Left ventricle myocardium inferior (tissue), 1 donor: ENCODE measurements around the gene RNF227. TPM values are rescaled to one million over a fixed set of nuclear protein-coding genes. Genes with fewer than 3 reads are reported as not detected.
"Not testable (repeated sequence)": the region's sequence is repeated elsewhere in the genome, so short reads cannot be mapped to it uniquely, and the experiment has no call there.

Experiments
- DNase-seq: peaks from one replicate; pipeline ENCODE4 v3.0.0-alpha.2; 2020
- H3K27ac ChIP-seq: fragments of 200-600 bp; replicated peaks from 2 replicates; pipeline ENCODE4 v1.8.0; 2021
- H3K27me3 ChIP-seq: fragments of 200-600 bp; 2 replicates; pipeline ENCODE4 v1.8.0; 2021; ENCODE audit warnings: low read depth
- H3K36me3 ChIP-seq: fragments of 200-600 bp; 2 replicates; pipeline ENCODE4 v1.8.0; 2021
- H3K4me1 ChIP-seq: fragments of 200-600 bp; 2 replicates; pipeline ENCODE4 v1.8.0; 2021
- H3K4me3 ChIP-seq: fragments of 200-600 bp; 2 replicates; pipeline ENCODE4 v1.8.0; 2021; ENCODE audit warnings: mild to moderate bottlenecking, moderate library complexity
- H3K9me3 ChIP-seq: fragments of 200-600 bp; replicated peaks from 2 replicates; pipeline ENCODE4 v1.8.0; 2021
- intact Hi-C: fragments of 100-400 bp; cut with micrococcal nuclease; formaldehyde crosslinking; loops from one replicate; pipeline ENCODE4 v1.11.0; 2022
- total RNA-seq: library from RNA; stranded (reverse); fragmentation: NEBNext Ultra II Directional; extraction: Animal tissue kit (Norgen Biotek cat#: 25700); gene quantifications from one replicate; pipeline ENCODE4 v1.2.1, GENCODE V29; 2021
- TF ChIP-seq, protein P1 (sequence below): fragments of 200-600 bp; IDR thresholded peaks from 2 replicates; pipeline ENCODE4 v1.8.0; 2021; ENCODE audit warnings: antibody characterized with exemption, mild to moderate bottlenecking, borderline replicate concordance
- donor health status: DM: no; HTN: yes; CAD: no; lungs with severe emphysema.

The RNF227 gene
- total RNA-seq, 1 donor from 2014 or later: 1.0 TPM

DNA sequence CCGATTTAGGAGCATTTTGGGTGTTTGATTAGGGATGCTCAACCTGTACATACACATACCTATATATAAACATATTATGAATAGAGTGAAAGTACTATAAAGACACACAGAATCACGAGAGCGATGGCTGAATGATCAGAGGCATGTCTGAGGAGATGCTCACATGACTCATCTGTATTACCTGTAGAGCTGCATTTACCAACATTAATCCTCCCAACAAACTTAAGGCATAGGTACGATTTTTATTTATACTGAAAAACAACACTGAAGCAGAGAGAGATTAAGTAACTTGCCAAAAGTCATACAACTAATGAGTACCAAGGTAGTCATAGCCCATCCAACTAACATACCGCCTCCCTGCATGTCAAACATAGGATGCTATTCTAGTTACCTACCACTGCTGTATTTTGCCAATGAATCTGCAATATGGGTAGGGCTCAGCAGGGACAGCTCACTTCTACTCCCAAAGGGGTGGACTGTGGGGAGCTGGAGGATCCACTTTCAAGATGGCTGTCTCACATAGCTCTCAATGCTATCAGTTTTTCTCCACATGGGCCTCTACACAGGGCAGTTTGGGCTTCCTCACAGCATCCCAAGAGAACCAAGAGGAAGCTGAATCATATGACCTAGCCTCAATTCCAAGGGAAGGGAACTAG is 51.0 kb downstream of the RNF227 start:
- Histone ChIP-seq H3K4me3 (no peak overlapping the region), H3K27me3 (no peaks in the 10 kb centered on the region), H3K36me3 (peaks cover 31% of the 10 kb centered on the region), H3K27ac (no peak overlapping the region), H3K4me1 (no peaks in the 10 kb centered on the region), H3K9me3 (peaks cover 3% of the 10 kb centered on the region)
- TF ChIP-seq, protein P1, sequence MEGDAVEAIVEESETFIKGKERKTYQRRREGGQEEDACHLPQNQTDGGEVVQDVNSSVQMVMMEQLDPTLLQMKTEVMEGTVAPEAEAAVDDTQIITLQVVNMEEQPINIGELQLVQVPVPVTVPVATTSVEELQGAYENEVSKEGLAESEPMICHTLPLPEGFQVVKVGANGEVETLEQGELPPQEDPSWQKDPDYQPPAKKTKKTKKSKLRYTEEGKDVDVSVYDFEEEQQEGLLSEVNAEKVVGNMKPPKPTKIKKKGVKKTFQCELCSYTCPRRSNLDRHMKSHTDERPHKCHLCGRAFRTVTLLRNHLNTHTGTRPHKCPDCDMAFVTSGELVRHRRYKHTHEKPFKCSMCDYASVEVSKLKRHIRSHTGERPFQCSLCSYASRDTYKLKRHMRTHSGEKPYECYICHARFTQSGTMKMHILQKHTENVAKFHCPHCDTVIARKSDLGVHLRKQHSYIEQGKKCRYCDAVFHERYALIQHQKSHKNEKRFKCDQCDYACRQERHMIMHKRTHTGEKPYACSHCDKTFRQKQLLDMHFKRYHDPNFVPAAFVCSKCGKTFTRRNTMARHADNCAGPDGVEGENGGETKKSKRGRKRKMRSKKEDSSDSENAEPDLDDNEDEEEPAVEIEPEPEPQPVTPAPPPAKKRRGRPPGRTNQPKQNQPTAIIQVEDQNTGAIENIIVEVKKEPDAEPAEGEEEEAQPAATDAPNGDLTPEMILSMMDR: no peak
- no peak for DNase-seq
- intact Hi-C loops: loop anchor here (5.0 to 10.0 kb wide), 2 partner anchors 32 to 120 kb away; no protein-coding TSS in a partner anchor

DNA sequence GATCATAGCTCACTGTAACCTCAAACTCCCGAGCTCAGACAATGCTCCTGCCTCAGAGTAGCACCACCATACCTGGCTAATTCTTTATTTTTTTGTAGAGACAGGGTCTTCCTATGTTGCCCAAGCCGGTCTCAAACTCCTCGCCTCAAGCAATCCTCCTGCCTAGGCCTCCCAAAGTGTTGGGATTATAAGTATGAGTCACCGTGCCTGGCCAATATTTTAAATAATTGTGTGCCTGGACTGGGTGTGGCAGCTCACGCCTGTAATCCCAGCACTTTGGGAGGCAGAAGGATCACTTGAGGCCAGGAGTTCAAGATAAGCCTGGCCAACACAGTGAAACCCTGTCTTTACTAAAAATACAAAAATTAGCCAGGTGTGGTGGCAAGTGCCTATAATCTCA is 51.7 kb downstream of the RNF227 start:
- intact Hi-C loops: loop anchor here (5.0 to 10.0 kb wide), 2 partner anchors 33 to 120 kb away; no protein-coding TSS in a partner anchor
- not testable (repeated sequence) for H3K4me3 ChIP-seq, H3K9me3 ChIP-seq, H3K4me1 ChIP-seq, H3K27me3 ChIP-seq, DNase-seq, H3K27ac ChIP-seq
- peaks cover 39% of the 10 kb centered on the region for H3K36me3 ChIP-seq

Other genes with a start within 250 kb of the RNF227 start
- 11.7 TPM for gene TP53, start 228.8 kb downstream of the RNF227 start, total RNA-seq
- 4.7 TPM for gene WRAP53, start 227.8 kb downstream of the RNF227 start, total RNA-seq
- gene EFNB3, start 211.1 kb downstream of the RNF227 start, total RNA-seq: not detected
- 0.33 TPM for gene DNAH2, start 198.5 kb downstream of the RNF227 start, total RNA-seq
- 23.3 TPM for gene KDM6B, start 82.1 kb downstream of the RNF227 start, total RNA-seq
- 26.4 TPM for gene TMEM88, start 61.2 kb downstream of the RNF227 start, total RNA-seq
- gene NAA38, start 58.7 kb downstream of the RNF227 start, total RNA-seq: 89.8 TPM
- 17.8 TPM for gene CYB5D1, start 58.3 kb downstream of the RNF227 start, total RNA-seq
- gene CHD3, start 27.5 kb downstream of the RNF227 start, total RNA-seq: 15.6 TPM
- gene KCNAB3, start 13.6 kb upstream of the RNF227 start, total RNA-seq: 0.30 TPM
- gene TRAPPC1, start 15.7 kb upstream of the RNF227 start, total RNA-seq: 111 TPM
- gene CNTROB, start 15.9 kb upstream of the RNF227 start, total RNA-seq: 8.7 TPM
- not detected for gene GUCY2D, start 86.3 kb upstream of the RNF227 start, total RNA-seq
- gene ALOX15B, start 122.8 kb upstream of the RNF227 start, total RNA-seq: not detected
- gene ALOX12B, start 171.4 kb upstream of the RNF227 start, total RNA-seq: not detected
- gene ALOXE3, start 202.2 kb upstream of the RNF227 start, total RNA-seq: not detected
- gene HES7, start 207.8 kb upstream of the RNF227 start, total RNA-seq: not detected
- 109 TPM for gene PER1, start 236.1 kb upstream of the RNF227 start, total RNA-seq
- 59.6 TPM for gene VAMP2, start 246.7 kb upstream of the RNF227 start, total RNA-seq